Astrocyte of the spinal cord (primary cell): ENCODE measurements around the gene ARL5C.

Experiments used
- DNase-seq: peaks from one replicate; pipeline ENCODE4 v3.0.0; 2011; ENCODE audit warnings: low read depth, low spot score
- H3K4me3 ChIP-seq: 2 replicates; pipeline ENCODE4 v1.5.1; 2011; ENCODE audit warnings: low read depth, mild to moderate bottlenecking, low read length, moderate library complexity
- in situ Hi-C: cut with HindIII; loops from 2 replicates; pipeline ENCODE4 v1.10.0; 2017; ENCODE audit warnings: low sequenced_read_pairs
- TF ChIP-seq, protein P1 (sequence below): IDR thresholded peaks from 2 replicates; pipeline ENCODE4 v1.5.1; 2012; ENCODE audit warnings: low read depth, mild to moderate bottlenecking, low read length, inconsistent platforms

Gene ARL5C

GRCh38 chr17:39144416-39144840 lies 21.5 kb downstream of the ARL5C start:
- in situ Hi-C loops: no loop called here
- H3K4me3 ChIP-seq: no peak overlapping the region
- TF ChIP-seq, protein P1, sequence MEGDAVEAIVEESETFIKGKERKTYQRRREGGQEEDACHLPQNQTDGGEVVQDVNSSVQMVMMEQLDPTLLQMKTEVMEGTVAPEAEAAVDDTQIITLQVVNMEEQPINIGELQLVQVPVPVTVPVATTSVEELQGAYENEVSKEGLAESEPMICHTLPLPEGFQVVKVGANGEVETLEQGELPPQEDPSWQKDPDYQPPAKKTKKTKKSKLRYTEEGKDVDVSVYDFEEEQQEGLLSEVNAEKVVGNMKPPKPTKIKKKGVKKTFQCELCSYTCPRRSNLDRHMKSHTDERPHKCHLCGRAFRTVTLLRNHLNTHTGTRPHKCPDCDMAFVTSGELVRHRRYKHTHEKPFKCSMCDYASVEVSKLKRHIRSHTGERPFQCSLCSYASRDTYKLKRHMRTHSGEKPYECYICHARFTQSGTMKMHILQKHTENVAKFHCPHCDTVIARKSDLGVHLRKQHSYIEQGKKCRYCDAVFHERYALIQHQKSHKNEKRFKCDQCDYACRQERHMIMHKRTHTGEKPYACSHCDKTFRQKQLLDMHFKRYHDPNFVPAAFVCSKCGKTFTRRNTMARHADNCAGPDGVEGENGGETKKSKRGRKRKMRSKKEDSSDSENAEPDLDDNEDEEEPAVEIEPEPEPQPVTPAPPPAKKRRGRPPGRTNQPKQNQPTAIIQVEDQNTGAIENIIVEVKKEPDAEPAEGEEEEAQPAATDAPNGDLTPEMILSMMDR: no peak
- peak; percentile 85 for DNase-seq

DNA sequence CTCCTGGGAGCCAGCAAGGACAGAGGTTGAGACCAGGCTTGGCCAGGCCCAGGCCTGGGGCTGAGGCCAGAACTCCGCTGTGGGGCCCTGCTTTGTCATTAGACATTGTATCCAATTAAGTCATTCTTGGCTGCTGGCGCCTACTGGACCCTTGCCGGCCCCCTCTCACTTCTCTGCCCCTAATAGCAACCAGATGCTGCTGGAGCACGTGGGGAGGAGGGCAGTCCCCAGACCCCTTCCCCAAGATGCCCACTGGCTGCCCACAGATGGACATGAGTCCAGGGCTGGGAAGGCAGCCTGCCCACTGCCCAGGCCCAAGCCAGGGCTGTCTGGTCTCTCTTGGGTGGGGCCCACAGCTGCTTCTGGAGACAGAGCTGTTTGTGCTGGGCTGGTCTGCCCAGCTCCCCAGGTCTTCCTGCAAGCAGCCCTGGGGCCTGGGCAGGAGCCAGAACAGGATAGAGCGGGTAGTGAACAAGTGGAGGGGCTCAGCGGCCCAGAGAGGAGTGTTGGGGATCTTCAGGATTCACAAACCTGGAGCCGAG lies 22.3 kb downstream of the ARL5C start:
- in situ Hi-C loops: no loop called here
- H3K4me3 ChIP-seq: no peak overlapping the region
- TF ChIP-seq, protein P1: no peak
- DNase-seq: no peak

- in situ Hi-C loops: no loop called here
- DNase-seq: no peak
- no peak overlapping the region for H3K4me3 ChIP-seq
- TF ChIP-seq, protein P1: no peak
Measured at GRCh38 chr17:39141915-39142664, 23.9 kb downstream of the ARL5C start.

- no peak for DNase-seq
- in situ Hi-C loops: no loop called here
- TF ChIP-seq, protein P1: no peak
- no peak overlapping the region for H3K4me3 ChIP-seq
Measured at GRCh38 chr17:39141294-39141693, 24.7 kb downstream of the ARL5C start.

GRCh38 chr17:39139561-39139960 lies 26.4 kb downstream of the ARL5C start:
- TF ChIP-seq, protein P1: no peak
- in situ Hi-C loops: no loop called here
- no peak for DNase-seq
- H3K4me3 ChIP-seq: no peak overlapping the region

- peak; percentile 68 for DNase-seq
- H3K4me3 ChIP-seq: no peak overlapping the region
- in situ Hi-C loops: no loop called here
- TF ChIP-seq, protein P1: no peak
Measured at GRCh38 chr17:39139161-39139511, 26.8 kb downstream of the ARL5C start.
